Activated CD8-positive, alpha-beta T cell treated with anti-CD3 and anti-CD28 coated beads, Interleukin-2, amount 10 ng/mL, durations not matched to agents 7 days and 5 days (primary cell): ENCODE measurements around the gene PHAF1. TPM values are rescaled to one million over a fixed set of nuclear protein-coding genes. Genes with fewer than 3 reads are reported as not detected.
A peak's percentile ranks its signal among the peaks of the same experiment; 100 is the strongest.

Experiments used
- ATAC-seq: fragments of 150-1000 bp; cut with Tn5 transposase; one replicate; pipeline ENCODE4 v1.10.0; 2021; ENCODE audit warnings: moderate library complexity
- CTCF ChIA-PET: fragments of 350-600 bp; sonication (Branson Sonifier 250); formaldehyde crosslinking; loops from one replicate; lab custom pipeline; 2021; ENCODE audit warnings: antibody characterized with exemption; lab: Charles Lee
- POLR2A ChIA-PET: fragments of 350-600 bp; sonication (Branson Sonifier 250); formaldehyde crosslinking; loops from one replicate; lab custom pipeline; 2021; ENCODE audit warnings: antibody characterized with exemption; lab: Charles Lee
- DNase-seq: peaks from one replicate; pipeline ENCODE4 v3.0.0-alpha.2; 2020
- H3K27ac Mint-ChIP-seq: one replicate; pipeline ENCODE4 v1.8.0; 2021; ENCODE audit warnings: mild to moderate bottlenecking, mixed read lengths
- H3K27me3 Mint-ChIP-seq: one replicate; pipeline ENCODE4 v1.8.0; 2021; ENCODE audit warnings: low read depth, mixed read lengths
- H3K36me3 Mint-ChIP-seq: one replicate; pipeline ENCODE4 v1.8.0; 2021; ENCODE audit warnings: low read depth, mixed read lengths
- H3K4me1 Mint-ChIP-seq: one replicate; pipeline ENCODE4 v1.8.0; 2021; ENCODE audit warnings: low read depth, mixed read lengths
- H3K4me3 Mint-ChIP-seq: one replicate; pipeline ENCODE4 v1.8.0; 2021; ENCODE audit warnings: mild to moderate bottlenecking, mixed read lengths
- H3K9me3 Mint-ChIP-seq: one replicate; pipeline ENCODE4 v1.8.0; 2022; ENCODE audit warnings: mixed read lengths; ENCODE audit not compliant: insufficient read depth
- total RNA-seq, 2 experiments: library from RNA; stranded (reverse); gene quantifications; one replicate each; pipeline ENCODE4 v1.2.3, GENCODE V29; 2021

PHAF1 gene
- 10 to 100 TPM; 16.5 TPM for total RNA-seq

DNA sequence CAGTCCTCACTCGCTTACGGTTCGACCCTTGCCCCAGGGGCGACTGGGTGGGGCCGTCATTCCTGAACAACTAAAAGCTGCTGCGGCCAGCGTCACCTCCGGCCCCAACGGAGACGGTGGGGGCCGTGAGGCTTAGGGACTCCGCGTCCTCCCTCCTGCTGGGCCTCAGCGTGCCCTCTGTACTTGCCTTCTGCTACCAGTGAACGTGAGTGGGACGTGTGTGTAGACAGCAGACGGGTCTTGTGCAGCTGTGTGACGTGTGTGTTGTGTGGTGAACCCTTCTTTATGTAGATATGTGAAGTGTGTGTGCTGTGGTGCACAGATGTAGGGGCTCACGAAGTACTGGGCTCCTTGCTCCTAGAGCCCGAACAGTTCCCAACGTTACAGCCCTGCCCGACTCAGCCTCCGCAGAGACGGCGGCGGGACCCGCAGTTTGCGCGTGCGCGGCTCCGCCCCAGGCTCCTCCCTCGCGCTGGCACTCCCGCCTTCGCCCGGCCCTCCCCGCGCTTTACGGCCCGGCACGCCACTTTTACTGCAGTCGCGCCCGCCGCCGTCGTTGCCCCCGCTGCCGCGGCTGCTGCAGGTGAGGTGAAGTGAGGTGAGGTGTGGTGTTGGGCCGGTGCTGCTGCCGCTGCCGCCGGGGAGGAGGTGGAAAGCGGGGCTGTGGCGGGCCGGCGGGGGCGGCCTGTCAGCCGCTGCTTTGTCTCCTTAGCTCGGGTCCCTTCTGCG is at the start of gene PHAF1:
PHAF1 (plus strand) TSS at position 535 of the 729 bp plus-strand sequence. CDS start 235 bp downstream, outside the sequence.
- Mint-ChIP-seq H3K27ac (peak within 1 kb of the TSS; percentile 83), H3K9me3 (no peaks in the 10 kb centered on the region), H3K4me1 (peaks cover 28% of the 10 kb centered on the region), H3K4me3 (peak within 1 kb of the TSS; percentile 93), H3K27me3 (no peaks in the 10 kb centered on the region), H3K36me3 (peaks cover 2% of the 10 kb centered on the region)
- DNase-seq: peak; percentile 95
- CTCF ChIA-PET: interaction anchor here (0.7 to 2.8 kb wide), 7 partner anchors 8 to 156 kb away, joined by 3 to 13 read pairs (median 3); partner anchors contain the start of gene B3GNT9
- peak; percentile 95 for ATAC-seq
- POLR2A ChIA-PET: interaction anchor here (1.1 to 1.2 kb wide), 2 partner anchors 8 to 79 kb away, joined by 3 to 4 read pairs; no protein-coding TSS in a partner anchor

DNA sequence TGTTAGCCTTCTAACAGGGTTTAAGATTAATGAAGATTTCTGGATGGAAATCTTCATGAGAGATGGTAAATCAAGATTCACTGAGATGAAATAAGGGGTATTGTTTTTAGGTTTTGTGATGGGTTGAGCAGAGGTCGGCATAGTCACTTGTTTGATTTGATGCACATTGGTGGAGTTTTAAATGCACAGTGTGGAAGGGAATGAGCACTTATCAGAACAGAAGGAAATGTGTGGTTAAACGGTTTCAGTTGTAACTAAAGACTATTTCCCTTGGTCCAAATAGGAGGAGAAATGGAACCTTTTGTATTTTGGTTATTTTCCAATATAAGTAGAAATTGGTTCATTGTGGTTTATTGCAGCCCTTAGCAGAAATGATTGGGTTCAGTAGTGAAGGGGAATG is 46.7 kb upstream of the PHAF1 start:
- POLR2A ChIA-PET: interaction anchor here (0.9 kb wide), 1 partner anchor 97 kb away, joined by 3 read pairs; no protein-coding TSS in a partner anchor
- H3K4me1 Mint-ChIP-seq: peaks cover 18% of the 10 kb centered on the region

DNA sequence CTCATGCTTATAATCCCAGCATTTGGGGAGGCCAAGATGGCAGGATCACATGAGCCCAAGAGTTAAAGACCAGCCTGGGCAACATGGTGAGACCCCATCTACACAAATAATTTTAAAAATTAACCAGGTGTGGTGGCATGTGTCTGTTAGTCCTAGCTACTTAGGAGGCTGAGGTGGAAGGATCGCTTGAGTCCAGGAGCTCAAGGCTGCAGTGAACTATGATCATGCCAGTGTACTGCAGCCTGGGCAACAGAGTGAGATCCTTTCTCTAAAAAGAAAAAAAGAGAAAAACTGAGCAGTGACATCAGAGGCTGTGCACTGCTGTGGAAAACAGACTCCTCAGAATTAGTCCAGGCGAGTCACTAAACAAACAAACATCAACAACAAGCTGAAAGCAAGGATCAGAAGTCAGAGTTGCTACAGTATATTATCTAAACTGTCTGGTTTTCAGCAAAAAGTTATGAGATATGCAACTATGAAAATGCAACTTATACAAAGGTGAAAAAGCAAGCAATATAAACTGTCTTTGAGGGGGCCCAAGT is 41.5 kb upstream of the PHAF1 start:
- H3K27ac Mint-ChIP-seq: no peak overlapping the region
- H3K36me3 Mint-ChIP-seq: peaks cover 43% of the 10 kb centered on the region
- CTCF ChIA-PET: interaction anchor here (0.7 to 1.6 kb wide), 5 partner anchors 14 to 87 kb away, joined by 3 to 5 read pairs (median 3); no protein-coding TSS in a partner anchor
- no peaks in the 10 kb centered on the region for H3K9me3 Mint-ChIP-seq
- H3K27me3 Mint-ChIP-seq: no peaks in the 10 kb centered on the region
- no peak overlapping the region for H3K4me3 Mint-ChIP-seq
- ATAC-seq (no peak), DNase-seq (no peak)
- H3K4me1 Mint-ChIP-seq: peaks cover 7% of the 10 kb centered on the region
- POLR2A ChIA-PET: no interaction called here

More for the DNA sequence above, 46.7 kb upstream of the PHAF1 start:
- CTCF ChIA-PET: interaction anchor here (1.0 to 1.4 kb wide), 2 partner anchors 36 to 92 kb away, joined by 3 read pairs; no protein-coding TSS in a partner anchor
- H3K27ac Mint-ChIP-seq: peak overlapping the region; percentile 13
- no peaks in the 10 kb centered on the region for H3K27me3 Mint-ChIP-seq
- peak overlapping the region; percentile 1 for H3K4me3 Mint-ChIP-seq
- peak; percentile 64 for ATAC-seq
- no peak for DNase-seq
- no peaks in the 10 kb centered on the region for H3K9me3 Mint-ChIP-seq
- peaks cover 41% of the 10 kb centered on the region for H3K36me3 Mint-ChIP-seq

GRCh38 chr16:67071476-67072048 is 38.2 kb upstream of the PHAF1 start:
- Mint-ChIP-seq H3K36me3 (peaks cover 54% of the 10 kb centered on the region), H3K4me1 (peaks cover 3% of the 10 kb centered on the region), H3K27me3 (no peaks in the 10 kb centered on the region), H3K9me3 (no peaks in the 10 kb centered on the region), H3K4me3 (no peak overlapping the region), H3K27ac (no peak overlapping the region)
- no peak for ATAC-seq
- POLR2A ChIA-PET: interaction anchor here (1.1 kb wide), 1 partner anchor 25 kb away, joined by 4 read pairs; no protein-coding TSS in a partner anchor
- CTCF ChIA-PET: interaction anchor here (1.9 kb wide), 1 partner anchor 84 kb away, joined by 5 read pairs; no protein-coding TSS in a partner anchor
- DNase-seq: no peak

DNA sequence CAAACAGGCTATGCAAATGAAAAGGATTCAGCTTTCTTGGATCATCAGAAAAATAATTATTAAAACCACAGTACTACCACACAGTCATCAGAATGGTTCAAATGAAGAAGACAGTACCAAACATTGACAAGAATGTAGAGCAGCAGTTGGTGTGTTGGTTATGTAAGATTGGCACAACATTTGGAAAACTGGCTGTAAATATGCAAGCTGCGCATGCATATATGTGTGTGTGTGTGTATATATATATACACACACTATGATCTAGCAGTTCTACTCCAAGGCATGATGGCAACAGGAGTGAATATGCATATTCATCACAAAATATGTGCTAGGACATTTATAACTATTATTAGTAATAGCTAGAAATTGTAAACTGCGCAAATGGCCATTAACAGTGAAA is 34.4 kb upstream of the PHAF1 start:
- H3K27ac Mint-ChIP-seq: peak overlapping the region; percentile 30
- no peak overlapping the region for H3K4me3 Mint-ChIP-seq
- H3K36me3 Mint-ChIP-seq: peaks cover 49% of the 10 kb centered on the region
- POLR2A ChIA-PET: interaction anchor here (0.8 kb wide), 1 partner anchor 20 kb away, joined by 3 read pairs; no protein-coding TSS in a partner anchor
- H3K27me3 Mint-ChIP-seq: no peaks in the 10 kb centered on the region
- DNase-seq: no peak
- no peak for ATAC-seq
- peaks cover 3% of the 10 kb centered on the region for H3K4me1 Mint-ChIP-seq
- no peaks in the 10 kb centered on the region for H3K9me3 Mint-ChIP-seq
- CTCF ChIA-PET: interaction anchor here (2.7 to 3.0 kb wide), 2 partner anchors 56 to 80 kb away, joined by 9 to 15 read pairs; no protein-coding TSS in a partner anchor

DNA sequence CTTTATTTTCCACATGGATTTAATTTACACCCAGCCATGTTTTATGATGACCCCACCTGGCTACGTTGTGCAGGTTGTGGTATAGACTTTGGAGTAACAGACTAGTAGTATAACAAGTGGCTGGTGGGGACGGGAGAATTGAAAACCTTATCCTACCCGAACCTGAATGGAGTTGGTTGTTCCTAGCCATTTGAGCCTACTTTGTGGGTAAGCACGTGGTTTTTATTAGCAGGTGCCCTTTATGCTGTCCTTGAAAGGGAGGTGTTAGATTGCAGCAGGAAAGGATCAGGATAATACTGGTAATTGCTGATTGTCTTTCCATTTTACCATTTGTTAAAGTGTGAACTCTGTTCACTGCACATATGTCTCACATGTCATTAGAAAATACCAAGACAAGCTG is 31.9 kb upstream of the PHAF1 start:
- Mint-ChIP-seq H3K4me3 (no peak overlapping the region), H3K4me1 (peaks cover 2% of the 10 kb centered on the region), H3K36me3 (peaks cover 43% of the 10 kb centered on the region), H3K27ac (peak overlapping the region; percentile 63), H3K27me3 (no peaks in the 10 kb centered on the region), H3K9me3 (no peaks in the 10 kb centered on the region)
- ChIA-PET CTCF (interaction anchor here (1.1 kb wide), 1 partner anchor 12 kb away, joined by 3 read pairs; no protein-coding TSS in a partner anchor), POLR2A (no interaction called here)
- ATAC-seq: no peak
- no peak for DNase-seq

DNA sequence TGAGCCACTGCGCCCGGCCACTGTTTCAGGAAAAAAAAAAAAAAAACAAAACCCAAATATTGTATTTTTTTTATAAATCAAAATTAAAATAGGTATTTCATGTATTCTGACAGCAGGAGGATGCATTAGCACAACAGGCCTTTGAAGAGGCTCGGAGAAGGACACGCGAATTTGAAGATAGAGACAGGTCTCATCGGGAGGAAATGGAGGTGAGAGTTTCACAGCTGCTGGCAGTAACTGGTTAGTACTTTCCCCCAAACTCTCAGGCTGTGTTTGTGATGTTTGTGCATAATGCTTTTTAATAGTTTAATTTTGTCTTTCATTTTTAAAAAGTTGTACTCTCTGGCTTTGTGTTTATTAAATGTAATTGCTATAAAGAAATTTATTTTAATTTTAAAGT is 27.6 kb upstream of the PHAF1 start:
- Mint-ChIP-seq H3K4me3 (no peak overlapping the region), H3K9me3 (no peaks in the 10 kb centered on the region), H3K27me3 (no peaks in the 10 kb centered on the region), H3K4me1 (peaks cover 2% of the 10 kb centered on the region), H3K27ac (no peak overlapping the region), H3K36me3 (peaks cover 44% of the 10 kb centered on the region)
- DNase-seq: no peak
- ATAC-seq: no peak
- CTCF ChIA-PET: interaction anchor here (0.8 to 2.0 kb wide), 3 partner anchors 17 to 64 kb away, joined by 3 to 9 read pairs (median 5); no protein-coding TSS in a partner anchor
- POLR2A ChIA-PET: no interaction called here

- Mint-ChIP-seq H3K9me3 (no peaks in the 10 kb centered on the region), H3K4me3 (no peak overlapping the region), H3K36me3 (peaks cover 42% of the 10 kb centered on the region), H3K27me3 (no peaks in the 10 kb centered on the region), H3K4me1 (peaks cover 2% of the 10 kb centered on the region), H3K27ac (no peak overlapping the region)
- ATAC-seq (no peak), DNase-seq (no peak)
- CTCF ChIA-PET: interaction anchor here (0.8 to 2.4 kb wide), 5 partner anchors 18 to 122 kb away, joined by 3 to 9 read pairs (median 4); partner anchors contain the start of gene CES3
- POLR2A ChIA-PET: no interaction called here
Measured at GRCh38 chr16:67082891-67083290, 26.9 kb upstream of the PHAF1 start.

- CTCF ChIA-PET: interaction anchor here (2.4 kb wide), 1 partner anchor 71 kb away, joined by 9 read pairs; no protein-coding TSS in a partner anchor
- POLR2A ChIA-PET: no interaction called here
Measured at GRCh38 chr16:67084345-67085028, 25.3 kb upstream of the PHAF1 start.

DNA sequence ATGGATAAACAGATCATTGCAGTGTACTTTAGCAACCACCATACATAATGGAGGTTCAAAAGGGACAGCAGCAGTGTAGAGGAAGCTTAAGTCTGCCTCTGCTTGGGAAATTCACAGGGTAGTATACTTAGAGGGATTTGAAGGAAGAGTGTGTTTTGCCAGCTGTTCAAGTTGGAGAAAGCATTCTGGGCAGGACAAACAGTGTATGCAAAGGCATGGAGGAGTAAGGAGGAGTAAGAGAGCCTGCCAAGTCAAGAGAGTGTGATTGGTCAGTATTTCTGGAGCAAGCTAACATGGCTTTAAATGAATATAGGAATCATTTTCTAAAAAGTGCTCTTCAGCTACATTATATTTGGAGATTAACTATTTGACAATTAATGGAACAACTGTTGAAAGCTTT is 22.9 kb upstream of the PHAF1 start:
- ChIA-PET POLR2A (no interaction called here), CTCF (interaction anchor here (0.9 to 1.7 kb wide), 4 partner anchors 13 to 139 kb away, joined by 3 to 6 read pairs (median 4); no protein-coding TSS in a partner anchor)
- no peaks in the 10 kb centered on the region for H3K4me1 Mint-ChIP-seq
- H3K9me3 Mint-ChIP-seq: no peaks in the 10 kb centered on the region
- no peaks in the 10 kb centered on the region for H3K27me3 Mint-ChIP-seq
- ATAC-seq: no peak
- H3K36me3 Mint-ChIP-seq: peaks cover 30% of the 10 kb centered on the region
- H3K27ac Mint-ChIP-seq: no peak overlapping the region
- H3K4me3 Mint-ChIP-seq: no peak overlapping the region
- no peak for DNase-seq

More at GRCh38 chr16:67084345-67085028, 25.3 kb upstream of the PHAF1 start:
- Mint-ChIP-seq H3K27me3 (no peaks in the 10 kb centered on the region), H3K27ac (no peak overlapping the region), H3K4me1 (peaks cover 2% of the 10 kb centered on the region), H3K36me3 (peaks cover 39% of the 10 kb centered on the region), H3K4me3 (no peak overlapping the region), H3K9me3 (no peaks in the 10 kb centered on the region)
- ATAC-seq: no peak
- no peak for DNase-seq

GRCh38 chr16:67087291-67087690 is 22.4 kb upstream of the PHAF1 start:
- Mint-ChIP-seq H3K27me3 (no peaks in the 10 kb centered on the region), H3K4me3 (no peak overlapping the region), H3K9me3 (no peaks in the 10 kb centered on the region), H3K36me3 (peaks cover 35% of the 10 kb centered on the region), H3K4me1 (no peaks in the 10 kb centered on the region), H3K27ac (no peak overlapping the region)
- DNase-seq (no peak), ATAC-seq (no peak)
- ChIA-PET CTCF (interaction anchor here (0.9 to 1.7 kb wide), 4 partner anchors 14 to 140 kb away, joined by 3 to 6 read pairs (median 4); no protein-coding TSS in a partner anchor), POLR2A (no interaction called here)
